ENCODE results near the gene TAS2R8. TPM values are rescaled to one million over a fixed set of nuclear protein-coding genes. Genes with fewer than 3 reads are reported as not detected.

The TAS2R8 gene, protein sequence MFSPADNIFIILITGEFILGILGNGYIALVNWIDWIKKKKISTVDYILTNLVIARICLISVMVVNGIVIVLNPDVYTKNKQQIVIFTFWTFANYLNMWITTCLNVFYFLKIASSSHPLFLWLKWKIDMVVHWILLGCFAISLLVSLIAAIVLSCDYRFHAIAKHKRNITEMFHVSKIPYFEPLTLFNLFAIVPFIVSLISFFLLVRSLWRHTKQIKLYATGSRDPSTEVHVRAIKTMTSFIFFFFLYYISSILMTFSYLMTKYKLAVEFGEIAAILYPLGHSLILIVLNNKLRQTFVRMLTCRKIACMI
- total RNA-seq, result not detected

DNA sequence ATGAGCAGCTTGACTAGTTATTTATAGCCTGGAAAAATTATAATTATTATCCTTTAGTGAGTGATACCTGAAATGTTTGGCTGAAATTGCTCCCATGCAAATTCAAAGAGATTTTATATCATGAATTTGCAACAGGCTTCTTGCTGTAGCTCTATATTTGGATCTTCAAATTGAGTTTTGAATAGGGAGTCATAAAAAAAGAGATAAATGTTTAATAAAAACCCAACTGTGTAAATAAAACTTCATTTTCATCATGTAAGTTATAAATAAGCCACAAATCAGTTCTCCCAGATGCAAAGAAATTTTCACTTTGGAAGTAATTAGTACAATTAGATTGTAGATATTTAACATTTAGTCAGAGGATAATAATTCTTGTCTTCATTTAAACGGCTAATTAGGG lies at the start of gene TAS2R8:
Gene TAS2R8, minus strand, starts transcription at position 101 of the 400 bp plus-strand sequence. CDS start 306 bp downstream, outside the sequence.
- Histone ChIP-seq H3K27ac (no peak within 1 kb of the TSS), H3K9me3 (no peaks in the 10 kb centered on the region), H3K27me3 (no peaks in the 10 kb centered on the region), H3K4me1 (no peaks in the 10 kb centered on the region), H3K36me3 (no peaks in the 10 kb centered on the region), H3K4me3 (no peak within 1 kb of the TSS)
- TF ChIP-seq, protein P1, sequence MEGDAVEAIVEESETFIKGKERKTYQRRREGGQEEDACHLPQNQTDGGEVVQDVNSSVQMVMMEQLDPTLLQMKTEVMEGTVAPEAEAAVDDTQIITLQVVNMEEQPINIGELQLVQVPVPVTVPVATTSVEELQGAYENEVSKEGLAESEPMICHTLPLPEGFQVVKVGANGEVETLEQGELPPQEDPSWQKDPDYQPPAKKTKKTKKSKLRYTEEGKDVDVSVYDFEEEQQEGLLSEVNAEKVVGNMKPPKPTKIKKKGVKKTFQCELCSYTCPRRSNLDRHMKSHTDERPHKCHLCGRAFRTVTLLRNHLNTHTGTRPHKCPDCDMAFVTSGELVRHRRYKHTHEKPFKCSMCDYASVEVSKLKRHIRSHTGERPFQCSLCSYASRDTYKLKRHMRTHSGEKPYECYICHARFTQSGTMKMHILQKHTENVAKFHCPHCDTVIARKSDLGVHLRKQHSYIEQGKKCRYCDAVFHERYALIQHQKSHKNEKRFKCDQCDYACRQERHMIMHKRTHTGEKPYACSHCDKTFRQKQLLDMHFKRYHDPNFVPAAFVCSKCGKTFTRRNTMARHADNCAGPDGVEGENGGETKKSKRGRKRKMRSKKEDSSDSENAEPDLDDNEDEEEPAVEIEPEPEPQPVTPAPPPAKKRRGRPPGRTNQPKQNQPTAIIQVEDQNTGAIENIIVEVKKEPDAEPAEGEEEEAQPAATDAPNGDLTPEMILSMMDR (IDR thresholded peaks at IDR 0.05), result no peak
- no peak for DNase-seq (ENCODE audit: low spot score)

DNA sequence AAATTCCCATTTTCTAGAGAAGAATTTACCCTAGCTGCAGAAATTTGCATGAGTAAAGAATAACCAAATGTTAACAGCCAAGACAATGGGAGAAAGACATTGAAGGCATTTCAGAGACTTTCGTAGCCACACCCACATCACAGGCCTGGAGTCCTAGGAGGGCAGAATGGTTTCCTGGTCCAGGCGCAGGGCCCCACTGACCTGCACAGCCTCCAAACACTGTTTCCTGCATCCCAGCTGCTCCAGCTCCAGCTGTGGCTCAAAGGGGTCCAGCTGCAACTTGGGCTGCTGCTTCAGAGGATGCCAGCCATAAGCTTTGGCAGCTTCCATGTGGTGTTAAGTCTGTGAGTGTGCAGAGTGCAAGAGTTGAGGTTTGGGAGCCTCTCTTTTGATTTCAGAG lies 48.7 kb upstream of the TAS2R8 start:
- Histone ChIP-seq H3K4me3 (no peak overlapping the region), H3K27ac (no peak overlapping the region), H3K4me1 (no peaks in the 10 kb centered on the region), H3K36me3 (peaks cover 14% of the 10 kb centered on the region), H3K27me3 (no peaks in the 10 kb centered on the region), H3K9me3 (peaks cover 0 to 5% of the 10 kb centered on the region in 2 donors)
- DNase-seq (ENCODE audit: low spot score), result no peak
- TF ChIP-seq, protein P1 (IDR thresholded peaks at IDR 0.05), result no peak

DNA sequence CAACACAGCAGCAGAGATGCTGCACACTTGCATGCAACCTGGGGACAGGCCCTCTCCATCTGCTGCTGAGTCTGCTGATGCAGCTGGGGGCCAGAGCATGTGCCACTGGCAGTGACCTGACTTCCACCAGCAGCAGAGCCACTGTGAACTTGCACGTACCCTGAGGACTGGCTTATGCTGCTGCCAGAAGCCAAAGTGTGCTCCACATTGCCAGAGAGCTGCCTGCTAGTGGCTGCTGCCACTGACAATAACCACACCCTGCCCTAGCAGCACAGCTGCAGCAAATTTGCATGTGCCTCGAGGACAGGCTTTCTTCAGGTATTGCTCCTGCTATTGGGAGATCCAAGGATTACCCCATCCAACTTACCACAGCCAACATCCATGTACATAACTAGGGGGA lies 46.7 kb upstream of the TAS2R8 start:
- TF ChIP-seq, protein P1 (IDR thresholded peaks at IDR 0.05), result no peak
- no peak for DNase-seq (ENCODE audit: low spot score)

DNA sequence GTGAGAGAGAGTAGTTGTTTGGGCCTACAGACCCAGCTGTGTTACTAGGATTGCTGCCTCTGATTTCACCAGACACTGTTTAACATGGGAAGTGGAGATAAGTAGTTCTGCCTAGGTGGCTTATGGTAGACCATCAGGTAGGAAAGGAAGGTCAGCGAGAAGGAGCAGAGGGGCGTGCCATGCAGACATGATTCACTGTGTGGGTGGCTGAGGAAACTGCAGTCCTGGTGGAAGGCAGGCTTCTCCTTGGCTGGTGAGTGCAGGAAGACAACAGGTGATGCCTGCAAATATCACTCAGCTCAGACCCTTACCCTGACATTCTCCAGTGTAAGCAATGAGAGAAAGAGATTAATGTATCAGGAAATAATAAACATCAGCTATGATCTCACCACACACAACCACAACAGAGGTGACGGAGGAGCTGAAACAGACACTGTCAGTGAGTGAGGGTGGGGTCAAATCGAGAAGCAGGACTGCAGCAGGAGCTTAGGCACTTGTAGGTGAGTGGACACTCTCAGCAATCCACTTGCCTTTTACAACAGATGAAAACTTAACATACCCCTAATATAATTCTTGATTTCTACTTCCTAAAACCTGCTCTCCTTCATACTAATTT lies 44.3 kb upstream of the TAS2R8 start:
- no peak for DNase-seq (ENCODE audit: low spot score)

More for the DNA sequence above, 46.7 kb upstream of the TAS2R8 start:
- H3K36me3 ChIP-seq, result peaks cover 12% of the 10 kb centered on the region
- H3K27ac ChIP-seq, result no peak overlapping the region
- H3K9me3 ChIP-seq, result peaks cover 0 to 5% of the 10 kb centered on the region in 2 donors
- no peaks in the 10 kb centered on the region for H3K4me1 ChIP-seq
- H3K4me3 ChIP-seq, result no peak overlapping the region
- no peaks in the 10 kb centered on the region for H3K27me3 ChIP-seq

DNA sequence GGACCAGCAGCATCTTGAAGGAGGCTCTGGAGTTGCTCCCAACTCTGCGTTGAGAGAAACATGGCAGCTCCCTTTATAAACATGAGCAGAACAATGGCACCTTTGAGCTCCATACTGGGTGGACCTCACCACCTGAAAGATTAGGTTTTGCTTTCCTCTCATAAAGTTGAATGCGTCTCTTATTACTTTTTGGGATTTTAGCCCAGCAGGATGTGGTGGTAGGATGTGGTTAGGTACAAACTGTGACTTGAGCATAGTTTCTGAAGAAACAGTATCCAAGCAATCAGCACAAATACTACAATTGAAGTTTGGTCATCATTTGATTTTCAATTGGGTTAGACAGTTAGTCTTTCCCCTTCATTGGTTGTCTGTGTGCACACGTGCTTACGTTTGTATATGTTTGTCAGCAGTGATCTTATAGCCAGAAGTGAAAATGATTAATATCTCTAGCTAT lies 42.4 kb upstream of the TAS2R8 start, which contains the start of gene PRR4:
Gene PRR4, minus strand, starts transcription at position 51 of the 454 bp plus-strand sequence. Its CDS starts 38 bp downstream, at position 13.
- Histone ChIP-seq H3K27ac (no peak within 1 kb of the TSS), H3K36me3 (no peaks in the 10 kb centered on the region), H3K9me3 (no peaks in the 10 kb centered on the region), H3K4me1 (no peaks in the 10 kb centered on the region), H3K27me3 (no peaks in the 10 kb centered on the region), H3K4me3 (no peak within 1 kb of the TSS)
- TF ChIP-seq, protein P1 (IDR thresholded peaks at IDR 0.05), result no peak
- no peak for DNase-seq (ENCODE audit: low spot score)

More for the DNA sequence above, 44.3 kb upstream of the TAS2R8 start:
- no peaks in the 10 kb centered on the region for H3K4me1 ChIP-seq
- H3K4me3 ChIP-seq, result no peak overlapping the region
- TF ChIP-seq, protein P1 (IDR thresholded peaks at IDR 0.05), result no peak
- peaks cover 6% of the 10 kb centered on the region for H3K36me3 ChIP-seq
- H3K27ac ChIP-seq, result no peak overlapping the region
- H3K27me3 ChIP-seq, result no peaks in the 10 kb centered on the region
- peaks cover 0 to 5% of the 10 kb centered on the region in 2 donors for H3K9me3 ChIP-seq

Measured in right atrium auricular region (tissue), 2 donors.